HG03066 (cell line): ENCODE measurements around the gene SACS.
"Not testable (repeated sequence)": the region's sequence is repeated elsewhere in the genome, so short reads cannot be mapped to it uniquely, and the experiment has no call there.

Experiments used
- ATAC-seq: cut with Tn5 transposase; IDR thresholded peaks from one replicate; pipeline ENCODE4 v1.9.1; 2021; ENCODE audit warnings: low read depth; ENCODE audit not compliant: unreplicated experiment

Gene SACS

GRCh38 chr13:23418776-23419683, 14.5 kb downstream of the SACS start:
- no peak for ATAC-seq

DNA sequence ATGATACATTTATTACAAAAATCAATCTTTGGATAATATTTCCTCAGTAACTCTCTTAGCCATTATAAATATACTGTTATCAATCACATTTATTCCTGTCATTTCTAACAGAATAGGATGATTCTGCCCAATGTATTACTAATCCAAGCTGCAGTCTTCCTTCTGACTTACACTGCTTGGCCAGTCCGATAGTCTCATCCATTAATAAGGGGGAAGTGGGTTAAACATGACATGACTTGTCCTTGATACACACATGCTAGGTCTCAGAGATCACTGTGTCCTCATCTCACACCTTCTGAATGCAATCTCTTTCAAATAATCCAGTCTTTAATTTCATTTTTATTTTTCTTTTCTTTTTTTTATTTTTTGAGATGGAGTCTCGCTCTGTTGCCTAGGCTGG, 18.8 kb downstream of the SACS start:
- no peak for ATAC-seq

- no peak for ATAC-seq
These were observed 21.8 kb downstream of the SACS start for GRCh38 chr13:23411706-23412105.

GRCh38 chr13:23411220-23411619, 22.3 kb downstream of the SACS start:
- ATAC-seq, result no peak

GRCh38 chr13:23408026-23408425, 25.5 kb downstream of the SACS start:
- no peak for ATAC-seq

GRCh38 chr13:23401156-23401555, 32.3 kb downstream of the SACS start:
- not testable (repeated sequence) for ATAC-seq

DNA sequence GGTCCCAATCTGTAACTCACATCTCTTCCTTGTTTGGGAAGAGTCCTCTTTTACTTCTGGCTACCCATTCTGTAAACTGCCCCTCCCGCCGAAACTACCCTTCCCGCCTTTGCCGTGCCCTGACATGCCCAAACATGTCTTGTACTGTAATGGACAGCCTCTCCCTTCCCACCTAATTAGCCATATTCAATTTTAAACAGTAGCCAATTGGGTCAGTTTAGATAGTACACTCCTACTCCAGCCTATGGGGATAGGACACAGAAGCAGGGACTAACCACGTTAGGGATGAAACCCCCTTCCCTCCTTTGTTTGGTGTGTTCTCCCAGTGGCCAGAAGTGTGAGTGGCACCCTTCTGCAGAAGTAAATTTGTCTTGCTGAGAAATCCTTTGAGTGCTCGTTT, 34.2 kb downstream of the SACS start:
- no peak for ATAC-seq

GRCh38 chr13:23394821-23395220, 38.7 kb downstream of the SACS start:
- ATAC-seq, result no peak

DNA sequence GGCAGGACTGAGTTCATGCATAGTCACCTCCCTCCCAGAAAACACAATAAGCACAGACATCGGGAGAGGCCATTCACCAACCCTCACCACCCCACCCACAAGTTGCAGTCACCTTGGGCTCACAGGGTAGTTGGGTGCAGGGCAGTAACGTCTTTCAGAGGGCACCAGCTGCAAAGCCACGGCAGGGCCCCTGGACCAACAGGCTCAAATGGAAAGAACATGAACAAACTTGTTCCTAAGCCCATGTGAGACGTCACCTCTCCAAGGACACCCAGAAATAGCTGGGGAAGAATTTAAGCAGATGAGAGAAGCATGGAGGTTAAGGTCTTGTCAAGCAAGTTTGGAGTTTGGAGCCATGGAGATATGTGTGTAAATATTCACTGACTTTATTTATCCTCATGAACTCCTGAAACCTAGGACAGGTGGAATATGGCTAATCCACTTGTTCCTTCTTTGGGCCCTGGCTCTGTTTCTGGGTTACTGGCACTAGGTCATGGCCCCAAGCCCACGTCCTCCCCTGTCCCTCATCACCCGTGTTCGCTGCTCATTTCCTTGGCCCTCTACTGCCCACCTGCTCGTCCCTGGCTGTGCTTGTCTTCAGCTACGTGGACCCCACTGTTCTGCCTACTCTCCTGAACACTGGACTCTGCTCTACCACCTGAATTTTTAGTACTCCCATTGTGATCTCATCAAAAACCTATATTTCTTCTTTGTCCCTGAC, 40.4 kb downstream of the SACS start:
- ATAC-seq, result no peak

GRCh38 chr13:23392313-23392712, 41.2 kb downstream of the SACS start:
- no peak for ATAC-seq

GRCh38 chr13:23391752-23392151, 41.8 kb downstream of the SACS start:
- no peak for ATAC-seq

DNA sequence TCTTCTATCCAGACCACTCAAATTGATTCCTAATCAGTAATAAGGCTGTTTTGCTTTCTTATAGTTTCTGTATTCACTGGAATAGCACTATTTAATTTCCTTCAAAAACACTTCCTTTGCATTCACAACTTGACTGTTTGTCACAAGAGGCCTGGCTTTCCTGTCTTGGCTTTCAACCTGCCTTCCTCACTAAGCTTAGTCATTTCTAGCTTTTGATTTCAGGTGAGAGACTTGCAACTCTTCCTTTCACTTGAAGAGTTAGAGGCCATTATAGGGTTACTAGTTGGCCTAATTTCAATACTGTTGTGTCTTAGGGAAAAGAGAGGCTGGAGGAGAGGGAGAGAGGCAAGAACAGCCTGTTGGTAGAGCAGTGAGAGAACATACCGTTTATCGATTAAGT, 47.0 kb downstream of the SACS start:
- peak; percentile 63 for ATAC-seq

- ATAC-seq, result no peak
These were observed 47.6 kb downstream of the SACS start for GRCh38 chr13:23385931-23386330.

- peak; percentile 77 for ATAC-seq
These were observed 49.4 kb downstream of the SACS start for GRCh38 chr13:23384111-23384510.

DNA sequence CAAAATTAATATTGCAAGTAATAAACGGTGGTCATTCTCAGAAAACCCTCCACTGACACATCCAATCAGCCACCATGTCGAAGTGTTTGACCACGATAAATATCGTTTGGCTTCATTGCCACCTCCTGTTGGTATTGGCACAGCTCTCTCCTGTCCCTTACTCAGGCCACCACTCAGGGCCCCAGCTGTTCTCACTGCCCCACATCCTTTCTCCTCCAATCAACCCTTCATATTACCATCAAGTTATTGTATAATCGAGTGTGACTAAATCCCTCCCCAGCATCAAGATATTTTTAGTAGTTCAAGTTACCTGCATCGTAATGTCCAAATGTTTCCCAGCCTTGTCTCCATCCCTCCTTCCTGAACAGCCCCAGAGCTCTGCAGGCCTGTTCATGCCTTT, 50.4 kb downstream of the SACS start:
- no peak for ATAC-seq

DNA sequence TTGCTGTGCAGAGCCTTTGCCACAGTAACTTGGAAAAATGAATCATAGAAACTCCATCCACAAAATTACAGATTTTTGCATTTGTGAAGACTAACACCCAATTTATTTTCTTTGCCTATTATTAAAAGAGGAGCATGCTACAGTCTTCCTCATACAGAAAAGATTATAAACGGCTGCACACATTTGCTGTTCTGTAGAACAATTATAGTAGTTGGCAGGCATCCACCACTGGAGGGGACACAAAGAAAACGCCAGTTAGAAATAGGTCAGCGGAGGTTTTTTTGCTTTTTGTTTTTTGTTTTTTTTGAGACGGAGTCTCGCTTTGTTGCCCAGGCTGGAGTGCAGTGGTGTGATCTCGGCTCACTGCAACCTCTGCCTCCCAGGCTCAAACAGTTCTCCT, 51.6 kb downstream of the SACS start:
- ATAC-seq, result no peak

DNA sequence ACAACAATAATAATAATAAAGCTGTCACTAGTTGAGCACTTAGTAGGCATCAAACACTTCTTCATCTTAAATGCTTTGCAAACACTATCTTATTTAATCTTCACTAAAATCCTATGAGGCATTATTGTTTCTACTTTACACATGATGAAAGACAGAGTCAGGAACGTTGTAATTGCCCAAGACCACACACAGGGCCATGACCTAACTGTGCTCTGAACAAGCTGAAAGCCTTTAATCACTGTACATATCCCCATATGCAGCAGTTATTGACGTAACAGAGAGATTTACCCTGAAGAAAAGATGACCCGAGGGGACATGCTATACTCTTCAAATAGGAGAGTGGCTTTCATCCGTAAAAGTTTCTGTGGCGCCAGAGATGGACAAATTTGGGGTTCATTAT, 53.0 kb downstream of the SACS start:
- no peak for ATAC-seq

DNA sequence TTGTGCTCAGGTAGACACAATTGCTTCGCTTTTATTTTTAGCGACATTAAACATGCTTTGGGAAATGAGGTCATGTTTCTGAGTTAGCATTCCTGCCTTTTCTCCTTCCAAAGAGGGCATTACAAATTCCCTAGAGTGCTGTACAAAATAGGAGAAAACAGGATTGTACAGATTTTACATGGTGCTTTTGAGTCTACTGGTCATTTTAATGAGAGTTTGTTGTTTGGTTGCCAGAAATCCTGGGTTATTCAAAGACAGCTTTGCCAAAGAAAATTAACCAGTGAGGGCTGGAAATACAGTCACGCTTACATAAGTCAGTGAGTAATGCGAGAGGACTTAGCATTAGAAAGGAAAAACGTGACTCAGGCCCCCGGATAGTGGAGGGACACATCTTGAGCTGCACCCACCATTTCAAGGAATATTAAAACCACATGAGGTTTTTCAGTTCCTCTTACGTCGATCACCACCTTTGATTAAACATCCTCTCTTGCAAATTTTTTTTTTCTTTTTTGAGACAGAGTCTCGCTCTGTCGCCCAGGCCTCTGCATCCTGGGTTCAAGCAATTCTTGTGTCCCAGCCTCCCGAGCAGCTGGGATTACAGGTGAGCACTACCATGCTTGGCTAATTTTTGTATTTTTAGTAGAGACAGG, 55.4 kb downstream of the SACS start:
- ATAC-seq, result peak; percentile 24

- no peak for ATAC-seq
These were observed 55.9 kb downstream of the SACS start for GRCh38 chr13:23377579-23377978.

DNA sequence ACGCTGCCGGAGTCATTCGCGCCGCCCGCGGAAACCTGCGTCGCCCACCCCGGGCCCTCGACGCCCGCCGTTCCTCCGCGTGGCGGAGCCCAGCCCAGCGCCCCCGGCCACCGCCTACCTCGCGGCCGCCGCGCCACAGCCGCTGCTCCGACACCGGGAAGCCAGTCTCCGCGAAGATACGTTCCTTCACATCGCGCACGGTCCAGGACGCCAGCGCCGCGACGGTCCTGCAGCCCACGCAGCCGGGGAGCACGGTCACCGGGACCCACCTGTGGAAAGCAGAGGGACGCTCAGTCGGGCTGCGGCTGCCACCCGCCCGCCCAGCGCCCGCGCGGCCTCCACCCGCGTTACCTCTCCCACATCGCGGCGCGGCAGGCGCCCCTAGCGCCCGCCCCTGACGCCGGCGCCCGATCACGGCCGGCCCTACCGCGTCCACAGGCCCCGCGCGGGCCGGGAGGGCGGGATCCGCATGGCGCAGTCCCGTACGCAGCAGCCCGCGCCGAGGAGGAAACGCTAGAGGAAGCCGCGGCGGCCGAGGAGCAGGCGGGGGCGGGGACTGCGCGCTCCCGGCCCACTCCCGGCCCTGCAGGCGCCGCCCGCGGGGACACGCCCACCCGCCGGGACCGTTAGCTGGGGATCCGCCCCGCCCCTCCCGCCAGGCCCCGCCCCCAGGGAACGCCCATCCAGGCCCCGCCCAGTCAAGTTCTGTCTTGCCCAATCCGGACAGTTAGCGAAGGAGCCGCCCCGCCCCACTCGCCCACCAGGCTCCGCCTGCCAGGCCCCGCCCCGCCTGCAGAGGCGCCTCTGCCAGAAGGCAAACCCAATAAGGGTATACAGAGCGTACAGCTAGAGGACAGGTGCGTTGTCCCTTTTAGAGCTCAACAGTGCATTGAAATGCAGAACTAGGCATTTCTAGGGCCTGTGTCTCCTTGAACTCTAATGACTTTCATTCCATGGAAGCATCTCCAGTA, 58.2 kb downstream of the SACS start:
- peak; percentile 82 for ATAC-seq
